Mesenchymal stem cell (in vitro differentiated cells and primary cell): Measurements from ENCODE around the gene CENPX.
A peak's percentile ranks its signal among the peaks of the same experiment; 100 is the strongest.

Source experiments
- DNase-seq: peaks from one replicate; pipeline ENCODE4 v3.0.0-alpha.2; 2013
- H2AFZ ChIP-seq: one replicate; pipeline ENCODE4 v1.6.1; 2013; ENCODE audit warnings: low read depth, mild to moderate bottlenecking, control low read depth, inconsistent platforms, low read length, moderate library complexity
- H2AK5ac ChIP-seq: 2 replicates; pipeline ENCODE4 v1.6.1; 2013; ENCODE audit warnings: low read length, moderate library complexity, mild to moderate bottlenecking, inconsistent platforms; ENCODE audit not compliant: severe bottlenecking
- H2BK120ac ChIP-seq: one replicate; pipeline ENCODE4 v1.6.1; 2013; ENCODE audit warnings: low read depth, mild to moderate bottlenecking, inconsistent platforms, low read length, moderate library complexity
- H2BK12ac ChIP-seq, 2 experiments: one replicate each; pipeline ENCODE4 v1.6.1; 2013; ENCODE audit warnings: inconsistent platforms in 2 of 2, low read length in 2 of 2, mild to moderate bottlenecking in 2 of 2, moderate library complexity in 2 of 2, control low read depth in 1 of 2
- H2BK15ac ChIP-seq: one replicate; pipeline ENCODE4 v1.6.1; 2013; ENCODE audit warnings: mild to moderate bottlenecking, low read depth, inconsistent platforms; ENCODE audit not compliant: poor library complexity, severe bottlenecking
- H2BK5ac ChIP-seq: 2 replicates; pipeline ENCODE4 v1.6.1; 2013; ENCODE audit warnings: low read depth, mild to moderate bottlenecking, low read length, control low read depth, inconsistent platforms; ENCODE audit not compliant: poor library complexity, severe bottlenecking
- H3K14ac ChIP-seq, 2 experiments: one replicate each; pipeline ENCODE4 v1.6.1; 2013; ENCODE audit warnings: inconsistent platforms in 2 of 2, low read length in 2 of 2, control low read depth in 1 of 2, mild to moderate bottlenecking in 1 of 2, moderate library complexity in 1 of 2
- H3K18ac ChIP-seq, 2 experiments: one replicate each; pipeline ENCODE4 v1.6.1; 2013; ENCODE audit warnings: inconsistent platforms in 2 of 2, low read length in 2 of 2, control low read depth in 1 of 2, low read depth in 1 of 2, mild to moderate bottlenecking in 1 of 2
- H3K23ac ChIP-seq, 2 experiments: one replicate each; pipeline ENCODE4 v1.6.1; 2013; ENCODE audit warnings: inconsistent platforms in 2 of 2, low read length in 2 of 2, mild to moderate bottlenecking in 2 of 2, moderate library complexity in 2 of 2, control low read depth in 1 of 2
- H3K27ac ChIP-seq: 2 replicates; pipeline ENCODE4 v1.5.1; 2013; ENCODE audit warnings: mild to moderate bottlenecking, moderate library complexity, low read length, control low read depth, inconsistent platforms; ENCODE audit not compliant: poor library complexity, severe bottlenecking
- H3K27me3 ChIP-seq, 2 experiments: 2 replicates each; pipeline versions ENCODE4 v1.6.1 to v1.7.0; 2013; ENCODE audit warnings: low read length in 2 of 2, mild to moderate bottlenecking in 2 of 2, moderate library complexity in 2 of 2, control low read depth in 1 of 2, inconsistent platforms in 1 of 2; ENCODE audit not compliant: control insufficient read depth in 1 of 2, insufficient read depth in 1 of 2
- H3K36me3 ChIP-seq, 2 experiments: 2 replicates each; pipeline versions ENCODE4 v1.6.1 to v1.7.0; 2013; ENCODE audit warnings: low read length in 2 of 2, control low read depth in 1 of 2, inconsistent platforms in 1 of 2, low read depth in 1 of 2, mild to moderate bottlenecking in 1 of 2; ENCODE audit not compliant: insufficient read depth in 2 of 2, control insufficient read depth in 1 of 2
- H3K4ac ChIP-seq, 2 experiments: one replicate each; pipeline ENCODE4 v1.6.1; 2013; ENCODE audit warnings: inconsistent platforms in 2 of 2, low read length in 2 of 2, mild to moderate bottlenecking in 2 of 2, moderate library complexity in 2 of 2, control low read depth in 1 of 2, low read depth in 1 of 2
- H3K4me1 ChIP-seq: 2 replicates; pipeline ENCODE4 v1.6.1; 2013; ENCODE audit warnings: low read depth, low read length, control low read depth; ENCODE audit not compliant: control insufficient read depth, insufficient read depth
- H3K4me2 ChIP-seq: 2 replicates; pipeline ENCODE4 v1.6.1; 2013; ENCODE audit warnings: low read length, mild to moderate bottlenecking, inconsistent platforms; ENCODE audit not compliant: poor library complexity, severe bottlenecking
- H3K4me3 ChIP-seq, 2 experiments: 2 replicates each; pipeline versions ENCODE4 v1.5.1 to v1.7.0; 2013; ENCODE audit warnings: low read length in 2 of 2, mild to moderate bottlenecking in 2 of 2, control low read depth in 1 of 2, low read depth in 1 of 2; ENCODE audit not compliant: insufficient read depth in 1 of 2
- H3K79me1 ChIP-seq: replicated peaks from 2 replicates; pipeline ENCODE4 v1.6.1; 2013; ENCODE audit warnings: mild to moderate bottlenecking, control low read depth, low read length, inconsistent platforms; ENCODE audit not compliant: poor library complexity, severe bottlenecking
- H3K9ac ChIP-seq: 2 replicates; pipeline ENCODE4 v1.7.0; 2013; ENCODE audit warnings: mild to moderate bottlenecking, low read length, moderate library complexity
- H3K9me3 ChIP-seq: 2 replicates; pipeline ENCODE4 v1.7.0; 2013; ENCODE audit warnings: mild to moderate bottlenecking, low read length; ENCODE audit not compliant: control insufficient read depth
- H4K8ac ChIP-seq: one replicate; pipeline ENCODE4 v1.6.1; 2013; ENCODE audit warnings: inconsistent platforms, mild to moderate bottlenecking, low read length, moderate library complexity
- H4K91ac ChIP-seq: one replicate; pipeline ENCODE4 v1.6.1; 2013; ENCODE audit warnings: mild to moderate bottlenecking, low read length, inconsistent platforms
- WGBS: methylation state at CpG from one replicate; pipeline ENCODE4 v1.1.7; 2013; ENCODE audit warnings: mixed read lengths; 5-methylcytosine and 5-hydroxymethylcytosine counted together

The CENPX gene

GRCh38 chr17:82045936-82046484 lies 23.3 kb upstream of the CENPX start:
- H3K36me3 ChIP-seq: peaks cover 36 to 50% of the 10 kb centered on the region in 2 experiments
- no peak overlapping the region for H3K23ac ChIP-seq
- H3K4me1 ChIP-seq: peaks cover 21% of the 10 kb centered on the region
- H3K18ac ChIP-seq: no peak overlapping the region
- DNase-seq: no peak
- H3K4ac ChIP-seq: no peak overlapping the region
- no peaks in the 10 kb centered on the region for H3K27me3 ChIP-seq
- 80% methylated on average over 14 of the region's 14 CpGs for WGBS
- no peak overlapping the region for H2BK15ac ChIP-seq
- H2BK12ac ChIP-seq: no peak overlapping the region
- H3K9me3 ChIP-seq: no peaks in the 10 kb centered on the region
- no peak overlapping the region for H2AFZ ChIP-seq
- H3K4me2 ChIP-seq: no peak overlapping the region
- H2AK5ac ChIP-seq: no peak overlapping the region
- H4K91ac ChIP-seq: no peak overlapping the region
- peaks cover 20% of the 10 kb centered on the region for H3K79me1 ChIP-seq
- no peak overlapping the region for H3K4me3 ChIP-seq
- H2BK120ac ChIP-seq: no peak overlapping the region
- H3K9ac ChIP-seq: no peak overlapping the region
- no peak overlapping the region for H3K14ac ChIP-seq
- no peak overlapping the region for H4K8ac ChIP-seq
- H2BK5ac ChIP-seq: no peak overlapping the region
- H3K27ac ChIP-seq: no peak overlapping the region

- H4K8ac ChIP-seq: no peak overlapping the region
These were observed 20.8 kb upstream of the CENPX start for GRCh38 chr17:82043507-82043906.

GRCh38 chr17:82042649-82043048 lies 20.0 kb upstream of the CENPX start:
- no peak overlapping the region for H3K27ac ChIP-seq
- no peak overlapping the region for H4K8ac ChIP-seq
- H2BK120ac ChIP-seq: no peak overlapping the region
- no peak overlapping the region for H3K23ac ChIP-seq
- no peak overlapping the region for H3K4me2 ChIP-seq
- H3K79me1 ChIP-seq: no peaks in the 10 kb centered on the region
- H2BK15ac ChIP-seq: no peak overlapping the region
- H2BK5ac ChIP-seq: no peak overlapping the region
- no peak for DNase-seq
- H2AFZ ChIP-seq: no peak overlapping the region
- 89% methylated on average over 9 of the region's 9 CpGs for WGBS
- H3K14ac ChIP-seq: peak overlapping the region in 1 of 2 experiments; percentile 12
- no peak overlapping the region for H3K4me3 ChIP-seq
- no peak overlapping the region for H2AK5ac ChIP-seq
- H3K9ac ChIP-seq: no peak overlapping the region
- peaks cover 7% of the 10 kb centered on the region for H3K4me1 ChIP-seq
- H3K36me3 ChIP-seq: peaks cover 12 to 18% of the 10 kb centered on the region in 2 experiments
- H3K18ac ChIP-seq: no peak overlapping the region
- no peak overlapping the region for H2BK12ac ChIP-seq
- peak overlapping the region; percentile 0 for H4K91ac ChIP-seq
- H3K9me3 ChIP-seq: no peaks in the 10 kb centered on the region
- no peak overlapping the region for H3K4ac ChIP-seq
- no peaks in the 10 kb centered on the region for H3K27me3 ChIP-seq

More at GRCh38 chr17:82043507-82043906, 20.8 kb upstream of the CENPX start:
- H3K79me1 ChIP-seq: peaks cover under 1% of the 10 kb centered on the region
- no peak overlapping the region for H3K14ac ChIP-seq
- H2BK120ac ChIP-seq: no peak overlapping the region
- H2BK12ac ChIP-seq: no peak overlapping the region
- H3K27ac ChIP-seq: no peak overlapping the region
- H2AFZ ChIP-seq: no peak overlapping the region
- H3K27me3 ChIP-seq: no peaks in the 10 kb centered on the region
- no peak overlapping the region for H3K4me2 ChIP-seq
- no peak overlapping the region for H2BK15ac ChIP-seq
- H3K23ac ChIP-seq: no peak overlapping the region
- no peak overlapping the region for H3K9ac ChIP-seq
- no peak overlapping the region for H3K18ac ChIP-seq
- peaks cover 7% of the 10 kb centered on the region for H3K4me1 ChIP-seq
- no peak for DNase-seq
- no peak overlapping the region for H2BK5ac ChIP-seq
- no peak overlapping the region for H3K4ac ChIP-seq
- peaks cover 20 to 26% of the 10 kb centered on the region in 2 experiments for H3K36me3 ChIP-seq
- WGBS: 83% methylated on average over 16 of the region's 16 CpGs
- H3K9me3 ChIP-seq: no peaks in the 10 kb centered on the region
- H4K91ac ChIP-seq: no peak overlapping the region
- H3K4me3 ChIP-seq: no peak overlapping the region
- no peak overlapping the region for H2AK5ac ChIP-seq

- peaks cover 9% of the 10 kb centered on the region for H3K4me1 ChIP-seq
- H3K4ac ChIP-seq: no peak overlapping the region
- H2AK5ac ChIP-seq: no peak overlapping the region
- no peaks in the 10 kb centered on the region for H3K9me3 ChIP-seq
- WGBS: 88% methylated on average over 17 of the region's 17 CpGs
- no peak overlapping the region for H2BK120ac ChIP-seq
- H3K4me2 ChIP-seq: no peak overlapping the region
- peaks cover 0 to 4% of the 10 kb centered on the region in 2 experiments for H3K36me3 ChIP-seq
- H2AFZ ChIP-seq: no peak overlapping the region
- no peak overlapping the region for H2BK5ac ChIP-seq
- no peak overlapping the region for H4K8ac ChIP-seq
- no peak overlapping the region for H3K4me3 ChIP-seq
- H2BK12ac ChIP-seq: no peak overlapping the region
- H2BK15ac ChIP-seq: no peak overlapping the region
- H3K18ac ChIP-seq: no peak overlapping the region
- no peak overlapping the region for H3K9ac ChIP-seq
- H3K14ac ChIP-seq: no peak overlapping the region
- H4K91ac ChIP-seq: no peak overlapping the region
- H3K23ac ChIP-seq: no peak overlapping the region
- H3K27me3 ChIP-seq: no peaks in the 10 kb centered on the region
- no peak for DNase-seq
- peaks cover 3% of the 10 kb centered on the region for H3K79me1 ChIP-seq
- no peak overlapping the region for H3K27ac ChIP-seq
These were observed 18.6 kb upstream of the CENPX start for GRCh38 chr17:82041144-82041814.
